WTC11 (cell line): ENCODE measurements around the gene MSI2. TPM values are rescaled to one million over a fixed set of nuclear protein-coding genes. Genes with fewer than 3 reads are reported as not detected.

ENCODE experiments used
- ATAC-seq: fragments of 200-7000 bp; cut with Tn5 transposase; 2 replicates; pipeline ENCODE4 v1.10.0; 2021; ENCODE audit warnings: mild to moderate bottlenecking, moderate library complexity
- CTCF ChIA-PET: fragments of 300-600 bp; sonication (Branson Sonifier 250); formaldehyde crosslinking; loops from one replicate; lab custom pipeline; 2021; ENCODE audit warnings: antibody characterized with exemption; lab: Charles Lee
- POLR2A ChIA-PET: fragments of 350-600 bp; sonication (Branson Sonifier 250); formaldehyde crosslinking; loops from one replicate; lab custom pipeline; 2021; ENCODE audit warnings: antibody characterized with exemption; lab: Charles Lee
- DNase-seq: peaks from one replicate; pipeline ENCODE4 v3.0.0; 2021; ENCODE audit warnings: low spot score
- H3K27ac Mint-ChIP-seq: 2 replicates; pipeline ENCODE4 v1.8.0; 2021; ENCODE audit warnings: mixed read lengths
- H3K27me3 Mint-ChIP-seq: 2 replicates; pipeline ENCODE4 v1.8.0; 2021; ENCODE audit warnings: low read depth, mild to moderate bottlenecking, moderate library complexity, mixed read lengths
- H3K36me3 Mint-ChIP-seq: 2 replicates; pipeline ENCODE4 v1.8.0; 2021; ENCODE audit warnings: mixed read lengths
- H3K4me1 Mint-ChIP-seq: 2 replicates; pipeline ENCODE4 v1.8.0; 2022; ENCODE audit warnings: mixed read lengths
- H3K4me3 Mint-ChIP-seq: 2 replicates; pipeline ENCODE4 v1.8.0; 2021; ENCODE audit warnings: mild to moderate bottlenecking, moderate library complexity, mixed read lengths
- H3K9me3 Mint-ChIP-seq: 2 replicates; pipeline ENCODE4 v1.8.0; 2021; ENCODE audit warnings: mixed read lengths
- CBFB ChIP-seq: sonication (generic); formaldehyde crosslinking; IDR thresholded peaks from 2 replicates; pipeline ENCODE4 v1.8.1; 2022; ENCODE audit warnings: mild to moderate bottlenecking, low read depth, missing genetic modification reagents
- EMX1 ChIP-seq: fragments of 250-450 bp; sonication (Bioruptor Pico); IDR thresholded peaks from 2 replicates; pipeline ENCODE4 v1.8.0; 2021; ENCODE audit warnings: mild to moderate bottlenecking
- GABPB1 ChIP-seq: sonication (generic); formaldehyde crosslinking; IDR thresholded peaks from 2 replicates; pipeline ENCODE4 v1.8.1; 2023; ENCODE audit warnings: mild to moderate bottlenecking, missing genetic modification reagents
- GRHL2 ChIP-seq: fragments of 250-450 bp; sonication (Bioruptor Pico); IDR thresholded peaks from 2 replicates; pipeline ENCODE4 v1.8.0; 2022; ENCODE audit warnings: mild to moderate bottlenecking, moderate library complexity; ENCODE audit not compliant: insufficient replicate concordance, severe bottlenecking
- IRF1 ChIP-seq: sonication (generic); formaldehyde crosslinking; IDR thresholded peaks from 2 replicates; pipeline ENCODE4 v1.8.0; 2023; ENCODE audit warnings: missing genetic modification reagents
- MLX ChIP-seq: sonication (generic); formaldehyde crosslinking; IDR thresholded peaks from 2 replicates; pipeline ENCODE4 v1.8.1; 2023; ENCODE audit warnings: mild to moderate bottlenecking, missing genetic modification reagents, moderate library complexity
- SMAD4 ChIP-seq: sonication (generic); formaldehyde crosslinking; IDR thresholded peaks from 2 replicates; pipeline ENCODE4 v1.8.0; 2022; ENCODE audit warnings: mild to moderate bottlenecking, missing genetic modification reagents
- TCF7 ChIP-seq: sonication (generic); formaldehyde crosslinking; IDR thresholded peaks from 2 replicates; pipeline ENCODE4 v1.8.0; 2022; ENCODE audit warnings: mild to moderate bottlenecking, low read depth, missing genetic modification reagents, moderate library complexity
- TEAD1 ChIP-seq: sonication (generic); formaldehyde crosslinking; IDR thresholded peaks from 2 replicates; pipeline ENCODE4 v1.8.0; 2022; ENCODE audit warnings: mild to moderate bottlenecking, missing genetic modification reagents
- USF1 ChIP-seq: sonication (generic); formaldehyde crosslinking; IDR thresholded peaks from 2 replicates; pipeline ENCODE4 v1.8.0; 2022; ENCODE audit warnings: mild to moderate bottlenecking, missing genetic modification reagents
- USF2 ChIP-seq: sonication (generic); formaldehyde crosslinking; IDR thresholded peaks from 2 replicates; pipeline ENCODE4 v1.8.1; 2023; ENCODE audit warnings: mild to moderate bottlenecking, missing genetic modification reagents, moderate library complexity
- ZNF121 ChIP-seq: sonication (generic); formaldehyde crosslinking; IDR thresholded peaks from 2 replicates; pipeline ENCODE4 v1.8.0; 2023; ENCODE audit warnings: missing genetic modification reagents
- total RNA-seq: library from RNA; stranded (reverse); gene quantifications from 3 replicates; pipeline ENCODE4 v1.2.3, GENCODE V29; 2021
- TF ChIP-seq, protein P1 (sequence below): sonication (generic); formaldehyde crosslinking; IDR thresholded peaks from 2 replicates; pipeline ENCODE4 v1.8.0; 2022; ENCODE audit warnings: mild to moderate bottlenecking, missing genetic modification reagents
- TF ChIP-seq, protein P2 (sequence below): sonication (generic); formaldehyde crosslinking; IDR thresholded peaks from 2 replicates; pipeline ENCODE4 v1.8.1; 2022; ENCODE audit warnings: missing genetic modification reagents, borderline replicate concordance
- TF ChIP-seq, protein P3 (sequence below): sonication (generic); formaldehyde crosslinking; IDR thresholded peaks from 2 replicates; pipeline ENCODE4 v1.8.0; 2022; ENCODE audit warnings: missing genetic modification reagents
- TF ChIP-seq, protein P4 (sequence below): sonication (generic); formaldehyde crosslinking; IDR thresholded peaks from 2 replicates; pipeline ENCODE4 v1.8.0; 2023; ENCODE audit warnings: mild to moderate bottlenecking, missing genetic modification reagents
- TF ChIP-seq, protein P5 (sequence below): sonication (generic); formaldehyde crosslinking; conservative IDR thresholded peaks from 2 replicates; pipeline ENCODE4 v1.8.1; 2023; ENCODE audit warnings: mild to moderate bottlenecking, low read depth, missing genetic modification reagents, moderate library complexity
- TF ChIP-seq, protein P6 (sequence below): fragments of 250-450 bp; sonication (Bioruptor Pico); IDR thresholded peaks from 2 replicates; pipeline ENCODE4 v1.9.0; 2021; ENCODE audit warnings: mild to moderate bottlenecking

MSI2 gene
- total RNA-seq, 1 experiment from 2014 or later, result 82.1 TPM

- DNase-seq, result no peak
- peaks cover 7% of the 10 kb centered on the region; the same call in 1 of the 2 replicates for H3K36me3 Mint-ChIP-seq
- H3K4me3 Mint-ChIP-seq, result no peak overlapping the region
- H3K9me3 Mint-ChIP-seq, result no peaks in the 10 kb centered on the region
- ChIA-PET POLR2A (no interaction called here), CTCF (interaction anchor here (1.4 kb wide), 1 partner anchor 86 kb away, joined by 5 read pairs; no protein-coding TSS in a partner anchor)
- no peak overlapping the region for H3K27ac Mint-ChIP-seq
- no peak for ATAC-seq
- H3K27me3 Mint-ChIP-seq, result no peaks in the 10 kb centered on the region; the same call in 1 of the 2 replicates
- H3K4me1 Mint-ChIP-seq, result peaks cover 35% of the 10 kb centered on the region
- TF ChIP-seq MLX (CRISPR knock-in tag) (no peak), CBFB (no peak), IRF1 (CRISPR knock-in tag) (no peak), GABPB1 (no peak), SMAD4 (no peak), ZNF121 (CRISPR knock-in tag) (no peak), USF1 (CRISPR knock-in tag) (no peak), USF2 (CRISPR knock-in tag) (no peak), GRHL2 (CRISPR knock-in tag) (no peak), TCF7 (CRISPR knock-in tag) (no peak), TEAD1 (CRISPR knock-in tag) (no peak), EMX1 (CRISPR knock-in tag) (no peak)
- TF ChIP-seq, protein P1, sequence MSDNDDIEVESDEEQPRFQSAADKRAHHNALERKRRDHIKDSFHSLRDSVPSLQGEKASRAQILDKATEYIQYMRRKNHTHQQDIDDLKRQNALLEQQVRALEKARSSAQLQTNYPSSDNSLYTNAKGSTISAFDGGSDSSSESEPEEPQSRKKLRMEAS (CRISPR knock-in tag), result no peak
- TF ChIP-seq, protein P2, sequence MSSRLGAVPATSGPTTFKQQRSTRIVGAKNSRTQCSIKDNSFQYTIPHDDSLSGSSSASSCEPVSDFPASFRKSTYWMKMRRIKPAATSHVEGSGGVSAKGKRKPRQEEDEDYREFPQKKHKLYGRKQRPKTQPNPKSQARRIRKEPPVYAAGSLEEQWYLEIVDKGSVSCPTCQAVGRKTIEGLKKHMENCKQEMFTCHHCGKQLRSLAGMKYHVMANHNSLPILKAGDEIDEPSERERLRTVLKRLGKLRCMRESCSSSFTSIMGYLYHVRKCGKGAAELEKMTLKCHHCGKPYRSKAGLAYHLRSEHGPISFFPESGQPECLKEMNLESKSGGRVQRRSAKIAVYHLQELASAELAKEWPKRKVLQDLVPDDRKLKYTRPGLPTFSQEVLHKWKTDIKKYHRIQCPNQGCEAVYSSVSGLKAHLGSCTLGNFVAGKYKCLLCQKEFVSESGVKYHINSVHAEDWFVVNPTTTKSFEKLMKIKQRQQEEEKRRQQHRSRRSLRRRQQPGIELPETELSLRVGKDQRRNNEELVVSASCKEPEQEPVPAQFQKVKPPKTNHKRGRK (CRISPR knock-in tag), result no peak
- TF ChIP-seq, protein P3, sequence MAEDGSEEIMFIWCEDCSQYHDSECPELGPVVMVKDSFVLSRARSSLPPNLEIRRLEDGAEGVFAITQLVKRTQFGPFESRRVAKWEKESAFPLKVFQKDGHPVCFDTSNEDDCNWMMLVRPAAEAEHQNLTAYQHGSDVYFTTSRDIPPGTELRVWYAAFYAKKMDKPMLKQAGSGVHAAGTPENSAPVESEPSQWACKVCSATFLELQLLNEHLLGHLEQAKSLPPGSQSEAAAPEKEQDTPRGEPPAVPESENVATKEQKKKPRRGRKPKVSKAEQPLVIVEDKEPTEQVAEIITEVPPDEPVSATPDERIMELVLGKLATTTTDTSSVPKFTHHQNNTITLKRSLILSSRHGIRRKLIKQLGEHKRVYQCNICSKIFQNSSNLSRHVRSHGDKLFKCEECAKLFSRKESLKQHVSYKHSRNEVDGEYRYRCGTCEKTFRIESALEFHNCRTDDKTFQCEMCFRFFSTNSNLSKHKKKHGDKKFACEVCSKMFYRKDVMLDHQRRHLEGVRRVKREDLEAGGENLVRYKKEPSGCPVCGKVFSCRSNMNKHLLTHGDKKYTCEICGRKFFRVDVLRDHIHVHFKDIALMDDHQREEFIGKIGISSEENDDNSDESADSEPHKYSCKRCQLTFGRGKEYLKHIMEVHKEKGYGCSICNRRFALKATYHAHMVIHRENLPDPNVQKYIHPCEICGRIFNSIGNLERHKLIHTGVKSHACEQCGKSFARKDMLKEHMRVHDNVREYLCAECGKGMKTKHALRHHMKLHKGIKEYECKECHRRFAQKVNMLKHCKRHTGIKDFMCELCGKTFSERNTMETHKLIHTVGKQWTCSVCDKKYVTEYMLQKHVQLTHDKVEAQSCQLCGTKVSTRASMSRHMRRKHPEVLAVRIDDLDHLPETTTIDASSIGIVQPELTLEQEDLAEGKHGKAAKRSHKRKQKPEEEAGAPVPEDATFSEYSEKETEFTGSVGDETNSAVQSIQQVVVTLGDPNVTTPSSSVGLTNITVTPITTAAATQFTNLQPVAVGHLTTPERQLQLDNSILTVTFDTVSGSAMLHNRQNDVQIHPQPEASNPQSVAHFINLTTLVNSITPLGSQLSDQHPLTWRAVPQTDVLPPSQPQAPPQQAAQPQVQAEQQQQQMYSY (CRISPR knock-in tag), result no peak
- TF ChIP-seq, protein P4, sequence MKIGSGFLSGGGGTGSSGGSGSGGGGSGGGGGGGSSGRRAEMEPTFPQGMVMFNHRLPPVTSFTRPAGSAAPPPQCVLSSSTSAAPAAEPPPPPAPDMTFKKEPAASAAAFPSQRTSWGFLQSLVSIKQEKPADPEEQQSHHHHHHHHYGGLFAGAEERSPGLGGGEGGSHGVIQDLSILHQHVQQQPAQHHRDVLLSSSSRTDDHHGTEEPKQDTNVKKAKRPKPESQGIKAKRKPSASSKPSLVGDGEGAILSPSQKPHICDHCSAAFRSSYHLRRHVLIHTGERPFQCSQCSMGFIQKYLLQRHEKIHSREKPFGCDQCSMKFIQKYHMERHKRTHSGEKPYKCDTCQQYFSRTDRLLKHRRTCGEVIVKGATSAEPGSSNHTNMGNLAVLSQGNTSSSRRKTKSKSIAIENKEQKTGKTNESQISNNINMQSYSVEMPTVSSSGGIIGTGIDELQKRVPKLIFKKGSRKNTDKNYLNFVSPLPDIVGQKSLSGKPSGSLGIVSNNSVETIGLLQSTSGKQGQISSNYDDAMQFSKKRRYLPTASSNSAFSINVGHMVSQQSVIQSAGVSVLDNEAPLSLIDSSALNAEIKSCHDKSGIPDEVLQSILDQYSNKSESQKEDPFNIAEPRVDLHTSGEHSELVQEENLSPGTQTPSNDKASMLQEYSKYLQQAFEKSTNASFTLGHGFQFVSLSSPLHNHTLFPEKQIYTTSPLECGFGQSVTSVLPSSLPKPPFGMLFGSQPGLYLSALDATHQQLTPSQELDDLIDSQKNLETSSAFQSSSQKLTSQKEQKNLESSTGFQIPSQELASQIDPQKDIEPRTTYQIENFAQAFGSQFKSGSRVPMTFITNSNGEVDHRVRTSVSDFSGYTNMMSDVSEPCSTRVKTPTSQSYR (CRISPR knock-in tag), result no peak
- TF ChIP-seq, protein P5, sequence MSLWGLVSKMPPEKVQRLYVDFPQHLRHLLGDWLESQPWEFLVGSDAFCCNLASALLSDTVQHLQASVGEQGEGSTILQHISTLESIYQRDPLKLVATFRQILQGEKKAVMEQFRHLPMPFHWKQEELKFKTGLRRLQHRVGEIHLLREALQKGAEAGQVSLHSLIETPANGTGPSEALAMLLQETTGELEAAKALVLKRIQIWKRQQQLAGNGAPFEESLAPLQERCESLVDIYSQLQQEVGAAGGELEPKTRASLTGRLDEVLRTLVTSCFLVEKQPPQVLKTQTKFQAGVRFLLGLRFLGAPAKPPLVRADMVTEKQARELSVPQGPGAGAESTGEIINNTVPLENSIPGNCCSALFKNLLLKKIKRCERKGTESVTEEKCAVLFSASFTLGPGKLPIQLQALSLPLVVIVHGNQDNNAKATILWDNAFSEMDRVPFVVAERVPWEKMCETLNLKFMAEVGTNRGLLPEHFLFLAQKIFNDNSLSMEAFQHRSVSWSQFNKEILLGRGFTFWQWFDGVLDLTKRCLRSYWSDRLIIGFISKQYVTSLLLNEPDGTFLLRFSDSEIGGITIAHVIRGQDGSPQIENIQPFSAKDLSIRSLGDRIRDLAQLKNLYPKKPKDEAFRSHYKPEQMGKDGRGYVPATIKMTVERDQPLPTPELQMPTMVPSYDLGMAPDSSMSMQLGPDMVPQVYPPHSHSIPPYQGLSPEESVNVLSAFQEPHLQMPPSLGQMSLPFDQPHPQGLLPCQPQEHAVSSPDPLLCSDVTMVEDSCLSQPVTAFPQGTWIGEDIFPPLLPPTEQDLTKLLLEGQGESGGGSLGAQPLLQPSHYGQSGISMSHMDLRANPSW (CRISPR knock-in tag), result no peak
- TF ChIP-seq, protein P6, sequence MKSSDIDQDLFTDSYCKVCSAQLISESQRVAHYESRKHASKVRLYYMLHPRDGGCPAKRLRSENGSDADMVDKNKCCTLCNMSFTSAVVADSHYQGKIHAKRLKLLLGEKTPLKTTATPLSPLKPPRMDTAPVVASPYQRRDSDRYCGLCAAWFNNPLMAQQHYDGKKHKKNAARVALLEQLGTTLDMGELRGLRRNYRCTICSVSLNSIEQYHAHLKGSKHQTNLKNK (CRISPR knock-in tag), result no peak
Observed at GRCh38 chr17:57329380-57330214, 73.3 kb downstream of the MSI2 start.
